ENCODE data around the gene FABP1. TPM values are rescaled to one million over a fixed set of nuclear protein-coding genes. Genes with fewer than 3 reads are reported as not detected.

FABP1 gene
- polyA plus RNA-seq, 4 donors, result 17.5 to 27.5 (median 22.6) TPM

DNA sequence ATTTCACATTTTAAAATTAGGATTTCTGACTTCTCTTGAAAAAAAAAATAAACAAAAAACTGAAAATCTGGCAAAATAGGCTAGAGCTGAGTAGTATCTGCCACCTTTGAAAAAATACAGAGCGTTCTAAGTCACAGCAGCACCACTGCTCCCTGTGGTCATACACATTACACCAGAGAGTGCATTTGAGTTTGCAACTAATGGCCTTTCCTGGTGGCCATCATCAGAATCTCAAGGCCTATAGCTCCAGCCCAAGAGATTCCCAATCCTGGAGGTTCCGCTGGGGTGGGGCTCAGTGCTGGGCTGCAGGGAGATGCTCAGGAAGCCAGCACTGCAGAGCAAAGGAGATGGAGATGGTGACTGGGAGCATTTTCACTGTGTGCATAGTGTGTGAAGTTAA is 42.8 kb downstream of the FABP1 start:
- DNase-seq (ENCODE audit: low read depth in 4 of 4, low spot score in 3 of 4), result no peak

DNA sequence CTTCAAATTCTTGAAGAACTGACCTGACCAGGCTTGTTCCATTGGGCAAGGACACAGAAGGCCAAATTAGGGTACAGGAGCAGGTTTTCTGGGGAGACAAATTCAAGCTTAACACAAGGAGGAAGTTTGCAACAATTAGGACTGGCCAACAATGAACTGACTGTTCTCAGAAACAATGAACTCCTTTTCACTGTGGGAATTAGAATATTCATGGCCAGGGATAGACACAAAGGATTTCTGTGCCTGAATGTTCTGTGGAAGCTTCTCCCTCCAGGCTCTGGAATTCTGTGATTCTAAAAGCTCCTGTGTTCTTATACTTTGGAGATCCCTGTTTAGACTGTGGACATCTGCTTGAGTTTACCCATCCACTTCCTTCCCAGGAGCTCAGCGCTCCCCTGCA is 45.1 kb downstream of the FABP1 start:
- DNase-seq (ENCODE audit: low read depth in 4 of 4, low spot score in 3 of 4), result no peak

DNA sequence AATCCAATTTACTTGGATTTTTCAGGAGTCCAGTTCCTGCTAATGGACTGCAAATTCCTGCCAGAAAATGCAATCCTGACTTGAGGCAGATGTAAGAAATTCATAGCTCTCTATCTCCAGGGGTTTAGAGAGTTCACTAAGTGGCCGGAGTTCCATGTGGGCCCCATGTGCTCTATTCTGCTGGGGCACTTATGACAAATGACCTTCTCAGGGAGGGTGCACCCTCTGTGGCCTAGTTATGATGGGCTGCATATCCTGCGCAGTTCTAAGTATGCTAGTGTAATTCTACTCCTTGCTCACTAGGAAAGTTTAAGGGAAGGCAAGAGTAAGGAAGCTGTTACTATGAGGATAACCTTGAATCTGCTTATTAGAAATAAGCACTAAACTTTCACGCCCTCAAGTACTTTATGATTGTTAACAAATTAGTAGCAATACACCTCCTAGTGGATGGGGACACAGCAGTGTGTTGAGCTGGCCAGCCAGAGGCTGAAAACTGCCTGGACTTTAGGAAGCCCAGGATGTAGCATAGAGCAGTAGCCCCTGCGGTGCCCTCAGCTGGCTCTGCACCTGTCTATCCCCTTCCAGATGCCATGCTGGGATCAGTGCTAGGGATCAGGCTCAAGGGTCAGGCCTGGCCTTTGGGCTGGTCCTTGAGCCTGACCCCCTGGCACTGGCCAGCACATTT is 45.8 kb downstream of the FABP1 start:
- no peak for DNase-seq (ENCODE audit: low read depth in 4 of 4, low spot score in 3 of 4)

DNA sequence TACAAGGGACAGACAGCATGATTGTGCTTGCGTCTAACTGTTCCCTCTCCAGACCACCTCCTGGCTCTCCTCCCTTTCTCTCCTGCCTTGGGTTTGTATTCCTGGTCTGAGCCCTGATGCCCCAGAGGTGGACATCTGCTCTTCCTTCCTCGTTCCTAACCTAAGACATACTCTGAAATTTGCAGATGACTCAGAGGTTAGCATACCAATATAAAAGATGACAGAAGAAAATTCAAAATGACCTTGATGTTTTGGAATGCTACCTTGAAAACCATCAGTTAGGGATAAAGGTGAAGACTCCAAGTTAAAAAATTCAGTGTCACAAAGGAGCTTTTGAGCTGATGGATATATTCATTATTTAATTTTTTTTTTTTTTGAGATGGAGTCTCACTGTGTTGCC is 47.3 kb downstream of the FABP1 start:
- no peak for DNase-seq (ENCODE audit: low read depth in 4 of 4, low spot score in 3 of 4)

DNA sequence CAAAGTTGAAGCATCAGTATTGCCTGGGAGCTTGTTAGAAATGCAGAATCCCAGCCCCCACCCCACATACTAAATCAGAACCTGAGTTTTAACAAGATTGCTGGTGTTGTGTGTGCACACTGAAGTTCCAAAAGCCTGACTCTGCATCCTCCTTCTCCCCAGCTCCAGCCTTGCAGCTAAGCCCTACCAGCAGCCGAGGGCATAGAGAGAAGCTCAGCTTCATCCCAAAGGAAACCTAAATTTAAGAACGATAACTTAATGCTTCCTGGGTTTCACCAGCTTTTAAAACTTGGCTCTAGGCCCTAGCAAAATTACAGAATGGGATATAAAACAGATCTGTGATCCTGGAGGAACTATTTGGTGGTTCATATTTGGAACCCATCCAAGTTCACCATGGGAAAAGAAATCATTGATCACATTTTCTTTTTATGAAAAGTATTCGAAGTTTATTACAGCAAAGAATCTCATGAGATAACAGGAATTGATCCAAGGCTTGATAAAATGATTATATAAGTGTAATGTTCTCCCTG is 49.2 kb downstream of the FABP1 start:
- DNase-seq (ENCODE audit: low read depth in 4 of 4, low spot score in 3 of 4), result no peak

DNA sequence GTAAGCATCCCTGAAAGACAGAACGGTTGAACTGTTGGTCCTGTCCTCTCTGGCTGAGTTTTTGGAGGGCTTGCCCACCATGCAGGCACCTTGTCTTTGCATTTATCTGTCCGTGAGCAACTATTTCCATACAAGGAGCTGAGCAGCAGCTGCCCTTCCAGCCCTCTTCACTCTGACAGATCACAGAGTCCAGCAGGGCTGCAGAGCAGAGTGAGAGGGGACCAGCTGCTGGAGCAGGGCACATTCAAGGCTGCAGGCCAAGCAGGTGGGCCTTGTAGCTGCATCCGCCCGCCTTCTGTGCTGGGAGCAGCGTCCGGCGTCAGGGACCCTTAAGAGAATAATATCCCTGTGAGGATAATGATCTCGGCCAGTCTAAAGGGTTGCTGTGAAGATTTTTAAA is 50.8 kb downstream of the FABP1 start:
- DNase-seq (ENCODE audit: low read depth in 4 of 4, low spot score in 3 of 4), result no peak

DNA sequence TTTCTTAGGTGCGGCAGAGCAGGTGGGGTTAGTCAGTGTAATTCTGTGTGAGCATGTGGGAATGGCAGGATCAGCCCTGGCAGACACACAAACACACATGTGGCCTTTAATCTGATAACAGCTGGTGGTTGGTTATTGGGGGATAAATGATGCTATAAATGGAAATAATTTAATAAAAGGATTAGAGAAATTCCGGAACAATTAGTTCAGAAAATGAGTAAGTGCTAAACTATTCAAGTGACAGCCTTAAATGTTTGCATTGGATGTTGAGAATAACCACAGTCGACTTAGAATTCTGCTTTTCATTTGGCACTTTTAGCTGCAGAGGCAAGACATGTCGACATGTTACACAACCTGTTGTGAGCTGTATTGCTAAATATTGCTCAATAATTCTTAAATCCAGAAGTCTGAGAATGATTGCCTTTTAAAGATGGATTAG is 53.0 kb downstream of the FABP1 start:
- no peak for DNase-seq (ENCODE audit: low read depth in 4 of 4, low spot score in 3 of 4)

DNA sequence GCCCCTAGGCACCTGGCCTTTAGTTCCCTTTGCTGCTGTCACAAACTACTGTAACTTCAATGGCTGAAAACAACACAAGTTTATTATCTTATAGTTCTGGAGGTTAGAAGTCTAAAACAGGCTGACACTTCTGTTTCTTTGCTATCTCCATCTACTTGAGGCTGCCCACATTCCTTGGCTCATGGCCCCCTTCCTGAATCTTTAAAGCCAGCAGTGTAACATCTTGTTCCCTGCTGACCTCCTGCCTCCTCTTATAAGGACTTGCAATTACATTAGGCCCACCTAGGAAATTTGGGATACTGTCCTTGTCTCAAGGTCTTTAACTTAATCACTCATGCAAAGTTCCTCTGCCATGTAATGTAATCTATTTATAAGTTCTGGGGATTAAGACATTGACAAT is 53.7 kb downstream of the FABP1 start:
- DNase-seq (ENCODE audit: low read depth in 4 of 4, low spot score in 3 of 4), result no peak

Other genes with a start within 250 kb of the FABP1 start
- gene RNU2-63P, start 111.5 kb downstream of the FABP1 start, polyA plus RNA-seq (ENCODE audit: insufficient read length in 4 of 4), result under 1 TPM in 1 of 4 donors, not detected in 3; 0.81 TPM
- 10 to 100 TPM; 40.5 to 64.5 (median 57.1) TPM for gene KRCC1, start 72.3 kb downstream of the FABP1 start, polyA plus RNA-seq (ENCODE audit: insufficient read length in 4 of 4)
- not detected for gene SMYD1, start 60.2 kb downstream of the FABP1 start, polyA plus RNA-seq (ENCODE audit: insufficient read length in 4 of 4)
- 10 to 100 TPM; 13.4 to 46.5 (median 28.5) TPM for gene THNSL2, start 42.3 kb upstream of the FABP1 start, polyA plus RNA-seq (ENCODE audit: insufficient read length in 4 of 4)